HG02938 (cell line): ENCODE results near the gene GPX8.

Source experiments
- ATAC-seq: cut with Tn5 transposase; IDR thresholded peaks from one replicate; pipeline ENCODE4 v1.9.1; 2021; ENCODE audit warnings: mild to moderate bottlenecking, moderate library complexity; ENCODE audit not compliant: unreplicated experiment

Gene GPX8

DNA sequence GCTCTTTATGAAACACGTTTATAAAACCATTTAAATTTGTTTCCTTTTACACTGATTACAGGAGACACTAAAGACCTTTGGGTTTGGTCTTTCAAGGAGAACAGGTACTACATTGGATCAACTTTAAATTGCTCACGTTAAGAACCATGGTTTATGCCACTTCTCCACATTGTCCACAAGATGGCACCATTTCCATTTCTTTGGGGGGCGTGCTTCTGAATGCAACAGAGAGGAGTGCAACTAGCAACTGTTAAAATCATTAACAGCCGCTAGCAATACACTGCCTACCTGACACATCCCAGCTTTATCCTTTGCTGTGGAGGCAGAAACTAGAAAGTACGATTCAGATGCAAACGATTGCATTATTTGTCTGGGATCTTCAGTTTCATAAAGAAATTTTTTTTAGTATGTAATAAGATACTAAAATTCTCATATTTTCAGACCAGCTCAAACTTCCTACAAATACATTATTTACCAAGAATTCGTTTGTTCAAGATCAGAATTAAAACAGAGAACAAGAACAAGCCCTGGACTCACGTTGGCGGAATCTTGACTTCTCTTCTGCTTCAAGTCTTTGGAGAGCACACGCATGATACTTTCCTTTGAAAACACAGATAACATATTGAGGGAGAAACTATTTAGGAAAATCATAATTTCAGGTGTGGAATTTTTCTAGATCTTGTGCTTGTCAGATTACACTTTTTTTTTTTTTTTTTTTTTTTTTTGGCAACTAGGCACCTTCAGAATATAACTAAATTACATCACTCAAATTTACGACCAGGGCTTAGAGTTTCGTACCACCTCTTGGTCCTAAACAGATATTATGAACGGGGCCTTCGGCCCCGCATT, 12.3 kb downstream of the GPX8 start:
- ATAC-seq = peak; percentile 63

DNA sequence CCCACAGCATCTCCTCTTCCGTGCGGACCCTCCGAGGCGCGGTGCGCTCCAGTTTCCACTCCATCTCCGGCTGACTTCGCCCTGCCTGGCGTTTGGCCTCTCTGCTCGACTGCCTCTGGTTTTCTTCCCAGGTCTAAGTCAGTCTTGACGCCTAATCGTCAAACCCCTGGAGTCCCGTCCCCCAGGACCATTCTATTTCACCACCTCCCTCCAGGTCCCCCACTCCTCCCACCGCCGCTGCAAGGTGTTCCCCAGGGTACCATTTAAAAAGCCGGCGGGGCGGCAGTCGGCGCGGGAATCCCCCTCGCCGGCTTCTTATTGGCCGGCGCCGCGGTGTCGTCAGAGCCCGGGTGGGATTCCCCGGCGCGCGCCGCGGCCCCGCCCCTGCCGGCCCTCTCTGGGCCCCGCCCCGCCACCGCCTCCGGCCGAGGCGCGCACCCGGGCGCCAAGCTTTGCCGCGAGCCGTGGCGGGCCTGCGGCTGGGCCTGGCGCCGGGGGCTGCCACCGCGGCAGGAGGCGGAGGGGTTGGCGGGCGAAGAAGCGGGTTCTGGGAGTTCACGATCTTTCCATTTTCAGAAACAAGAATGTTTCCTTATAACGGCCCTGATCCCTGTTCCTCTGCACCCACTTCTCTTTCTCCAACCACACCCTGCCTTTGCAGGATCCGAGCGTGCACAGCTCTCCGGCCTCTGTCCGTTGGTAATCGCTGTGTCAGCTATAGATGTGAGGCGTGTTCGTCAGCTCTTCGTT, 13.1 kb downstream of the GPX8 start, which contains the start of gene CDC20B:
Gene CDC20B (minus strand): TSS at position 241 of the 750 bp plus-strand sequence. CDS start 177 bp downstream, at position 64.
- peak; percentile 81 for ATAC-seq

DNA sequence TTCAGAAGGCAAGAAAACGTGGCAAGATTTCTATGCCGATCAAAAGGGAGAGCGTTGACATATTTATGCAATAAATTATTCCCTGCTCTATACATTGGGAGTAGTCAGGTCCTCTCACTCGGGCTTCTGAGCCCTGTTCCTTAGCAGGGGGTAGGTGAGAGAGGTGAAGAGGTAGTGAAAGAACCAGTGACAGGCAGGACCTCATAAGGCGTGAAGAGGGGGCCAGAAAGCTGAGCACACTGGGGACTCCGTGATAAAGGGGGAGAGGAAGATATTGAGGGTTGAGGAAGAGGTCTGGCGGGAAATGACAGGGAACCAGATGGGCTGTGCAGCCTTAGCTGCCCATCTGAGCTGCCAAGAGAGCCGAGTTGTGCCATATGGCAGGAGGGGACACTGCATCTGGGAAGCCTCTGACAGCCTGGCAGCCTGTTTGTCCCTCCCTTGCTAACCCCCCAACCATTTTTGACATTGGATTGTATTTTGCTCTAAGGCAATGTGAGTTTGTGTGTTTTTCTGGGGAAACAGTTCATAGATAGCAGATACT, 13.8 kb downstream of the GPX8 start:
- ATAC-seq = peak; percentile 1

DNA sequence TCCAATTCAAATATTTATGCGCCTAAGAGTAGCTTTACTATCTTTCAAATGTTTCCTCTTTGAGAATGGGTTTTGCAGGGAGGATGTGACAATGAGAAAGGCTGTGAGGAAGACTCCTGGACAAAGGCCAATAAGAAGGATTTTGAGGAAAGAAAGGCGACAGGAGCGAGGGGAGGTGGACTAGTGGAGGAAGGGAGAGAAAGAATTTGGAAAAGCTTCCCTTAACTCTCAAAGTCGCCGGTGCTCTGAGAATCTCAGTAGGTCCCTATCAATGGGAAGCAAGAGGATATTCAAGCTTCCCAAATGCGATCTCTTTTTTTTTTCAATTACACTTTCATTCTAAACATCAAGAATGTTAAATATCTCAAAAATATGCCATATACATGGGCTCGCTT, 15.8 kb downstream of the GPX8 start:
- ATAC-seq = no peak

DNA sequence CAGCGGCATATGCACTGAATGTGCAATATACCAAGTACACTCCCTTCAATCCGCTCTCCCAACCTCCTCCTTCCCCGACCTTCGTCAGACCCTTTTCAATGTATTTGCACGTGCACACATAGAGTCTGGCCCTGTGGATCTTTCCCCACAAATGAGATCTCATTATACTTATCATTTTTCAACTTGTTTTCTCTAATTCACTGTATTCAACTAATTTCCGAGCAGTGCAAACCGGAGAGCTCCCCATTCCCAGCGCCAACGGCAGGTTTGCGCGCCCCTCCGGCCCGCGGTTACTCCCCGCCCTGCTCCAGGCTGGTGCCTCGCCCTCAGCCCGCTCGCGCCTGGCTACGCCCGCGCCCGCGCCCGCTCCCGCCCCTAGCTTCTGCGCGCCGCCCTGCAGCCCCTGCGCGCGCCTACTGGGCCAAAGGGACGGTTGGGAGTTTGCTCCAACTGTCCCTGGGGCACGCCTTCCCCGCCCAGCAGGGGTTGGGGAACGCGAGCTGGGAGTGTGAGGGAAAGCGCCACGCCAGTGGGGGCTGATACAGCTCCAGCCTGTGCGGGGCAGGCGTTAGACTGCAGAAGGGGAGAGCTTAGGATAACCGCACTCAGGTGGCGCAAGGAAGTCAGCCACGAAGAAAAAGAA, 16.3 kb downstream of the GPX8 start:
- ATAC-seq = no peak

DNA sequence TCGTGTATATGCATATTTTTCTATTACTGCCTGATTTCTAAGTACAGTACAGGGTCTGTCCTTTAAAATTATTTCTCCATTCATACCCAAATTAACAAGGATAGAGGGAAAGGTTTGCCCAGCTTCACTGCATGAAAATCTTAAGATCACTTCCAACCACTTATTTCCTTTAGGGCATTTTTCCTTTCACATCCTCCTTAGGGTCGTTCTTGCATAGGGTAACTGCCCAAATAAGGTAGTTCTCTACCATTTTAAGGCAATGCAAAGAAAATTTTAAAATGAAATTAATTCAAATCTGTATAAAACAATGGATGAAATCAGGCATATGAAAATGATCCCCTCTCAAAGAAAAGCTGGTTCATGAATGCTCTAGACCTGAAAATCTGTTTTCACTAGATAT, 17.1 kb downstream of the GPX8 start:
- no peak for ATAC-seq

DNA sequence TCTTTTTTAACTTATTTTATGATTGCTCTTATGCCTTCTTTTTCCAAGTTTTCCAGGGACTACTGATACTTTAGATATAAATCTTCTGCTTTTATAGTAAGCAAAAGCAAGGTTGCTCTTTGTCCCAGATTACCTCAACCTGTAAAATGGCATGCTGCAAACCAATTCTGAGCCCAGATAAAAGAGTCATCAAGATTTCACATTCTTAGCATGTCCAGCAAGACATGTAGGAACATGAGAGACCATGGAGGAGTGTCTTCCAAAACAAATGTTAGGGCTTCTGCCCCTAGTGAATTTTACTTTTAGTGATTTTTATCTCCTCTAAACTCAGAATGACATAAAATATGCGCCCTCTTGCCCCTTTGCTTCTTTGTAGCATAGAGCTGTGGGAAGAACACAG, 20.0 kb downstream of the GPX8 start:
- no peak for ATAC-seq

DNA sequence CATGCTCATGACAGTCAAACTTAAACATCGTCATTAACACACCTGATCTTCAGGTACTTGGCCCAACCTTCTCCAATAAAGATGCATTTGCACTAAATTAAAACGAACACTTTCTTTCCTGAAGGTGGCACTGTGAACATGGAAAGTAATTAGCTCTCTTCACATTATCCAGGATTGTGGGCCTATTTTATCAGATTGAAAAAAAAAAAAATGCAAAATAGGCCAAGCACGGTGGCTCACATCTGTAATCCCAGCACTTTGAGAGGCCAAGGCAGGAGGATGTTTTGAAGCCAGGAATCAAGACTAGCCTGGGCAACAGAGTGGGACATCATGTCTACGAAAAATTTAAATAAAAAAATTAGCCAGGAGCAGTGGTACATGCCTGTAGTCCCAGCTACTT, 27.4 kb downstream of the GPX8 start:
- ATAC-seq = no peak

DNA sequence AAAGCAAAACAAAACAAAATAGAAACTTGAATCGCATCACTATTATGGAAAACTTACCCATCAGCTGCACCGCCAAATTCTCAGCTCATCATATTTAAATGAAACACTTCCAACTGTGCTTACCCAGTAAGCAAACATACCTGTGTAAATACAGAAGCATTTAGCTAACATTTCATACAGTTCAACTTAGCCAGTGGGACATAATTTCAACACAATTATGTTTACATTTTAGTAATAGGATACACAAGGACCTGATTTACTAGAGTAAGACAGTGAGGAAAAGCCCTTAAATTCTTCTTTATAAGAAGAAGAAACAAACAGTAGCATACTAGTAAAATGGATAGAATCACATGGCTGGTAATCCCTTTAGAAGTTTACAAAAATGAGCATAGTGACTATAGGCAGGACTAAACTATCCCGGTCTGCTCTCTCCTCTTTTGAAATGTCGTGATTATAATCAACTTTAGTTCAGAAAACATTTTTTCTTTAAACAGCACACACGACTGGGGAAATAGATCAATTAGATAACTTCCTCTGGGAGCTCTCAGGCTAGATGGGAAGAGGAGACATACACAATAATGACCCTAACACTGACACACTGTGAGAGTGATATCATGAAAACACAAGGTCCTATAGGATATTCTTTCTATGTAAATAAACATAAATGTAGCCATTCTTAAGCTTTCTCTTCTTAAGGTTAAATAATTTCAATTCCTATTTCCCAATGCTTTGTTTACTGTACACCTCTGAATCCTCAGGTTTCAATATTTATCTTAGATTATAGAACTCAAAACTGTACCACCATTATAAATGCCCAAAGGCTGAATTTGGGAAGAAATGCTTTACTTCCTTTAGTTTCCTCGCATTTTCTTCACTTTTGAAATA, 28.9 kb downstream of the GPX8 start:
- ATAC-seq = no peak

DNA sequence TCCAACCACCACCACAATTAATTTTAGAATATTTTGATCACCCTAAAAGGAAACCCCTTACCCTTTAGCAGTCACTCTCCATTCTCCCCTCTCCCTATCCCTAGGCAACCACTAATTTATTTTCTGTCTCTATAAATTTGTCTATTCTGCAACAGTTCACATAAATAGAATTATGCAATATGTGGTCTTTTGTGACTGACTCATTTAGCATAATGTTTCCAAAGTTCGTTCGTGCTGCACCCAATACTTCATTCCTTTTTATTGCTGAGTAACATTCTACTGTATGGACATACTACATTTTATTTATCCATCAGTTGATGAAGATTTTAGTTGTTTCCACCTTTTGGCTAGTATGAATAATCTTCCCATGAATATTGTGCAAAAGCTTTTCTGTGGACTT, 31.2 kb downstream of the GPX8 start:
- ATAC-seq = no peak

DNA sequence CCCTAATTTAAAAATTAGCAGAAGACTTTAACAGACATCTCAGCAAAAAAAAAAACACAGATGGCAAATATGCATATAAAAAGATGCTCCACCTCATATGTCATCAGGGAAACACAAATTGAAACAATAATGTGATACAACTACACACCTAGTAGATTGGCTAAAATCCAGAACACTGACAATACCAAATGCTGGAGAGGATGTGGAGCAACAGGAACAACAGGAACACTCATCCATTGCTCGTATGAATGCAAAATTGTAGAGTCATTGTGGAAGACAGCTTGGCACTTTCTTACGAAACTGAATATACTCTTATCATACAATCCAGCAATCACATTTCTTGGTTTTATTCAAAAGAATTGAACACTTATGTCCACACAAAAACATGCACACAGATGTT, 45.0 kb downstream of the GPX8 start:
- no peak for ATAC-seq

DNA sequence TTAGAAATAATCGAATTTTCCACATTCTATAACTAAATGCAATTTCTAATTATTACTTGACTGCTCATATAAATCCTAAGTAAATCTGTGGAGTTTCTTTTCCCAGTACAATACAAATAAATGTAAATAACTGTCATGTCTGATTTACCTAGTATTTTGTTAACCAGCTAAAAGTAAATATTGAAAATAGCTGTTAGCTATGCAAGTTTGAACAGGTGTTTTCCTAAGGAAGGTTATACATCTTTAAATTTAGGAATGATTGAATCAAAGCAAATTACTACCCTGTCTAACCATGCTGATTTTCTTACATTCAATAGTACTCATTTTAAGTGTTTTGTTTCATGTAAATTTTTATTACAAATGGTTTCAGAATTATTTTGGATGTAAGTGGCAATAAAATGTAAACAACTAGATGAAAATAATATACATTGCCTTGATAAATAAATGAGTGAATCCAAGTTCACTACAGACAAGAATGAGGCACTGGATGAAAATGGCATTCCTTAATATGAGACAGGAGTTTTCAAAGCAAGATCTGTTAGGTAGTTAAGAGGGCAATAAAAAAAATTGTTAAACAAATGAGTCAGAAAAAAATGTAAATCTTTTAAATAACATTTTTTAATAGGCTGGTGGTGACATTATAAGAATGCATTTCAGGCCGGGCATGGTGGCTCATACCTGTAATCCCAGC, 51.4 kb downstream of the GPX8 start:
- ATAC-seq = no peak
